ENCODE measurements around the gene SLC8A3. TPM values are rescaled to one million over a fixed set of nuclear protein-coding genes. Genes with fewer than 3 reads are reported as not detected.

The SLC8A3 gene
- total RNA-seq, 2 donors from 2014 or later = 0.49 to 0.95 TPM

GRCh38 chr14:70052990-70053389 lies 135.8 kb downstream of the SLC8A3 start:
- TF ChIP-seq CTCF (IDR thresholded peaks at IDR 0.05) = no peak
- Histone ChIP-seq H3K36me3 (no peaks in the 10 kb centered on the region), H3K27ac (no peak overlapping the region), H3K9me3 (no peaks in the 10 kb centered on the region), H3K27me3 (replicated peaks; ENCODE audit: insufficient read depth) (no peaks in the 10 kb centered on the region), H3K4me3 (no peak overlapping the region), H3K4me1 (ENCODE audit: control insufficient read depth in 1 of 2, low read depth in 2 of 2) (no peaks in the 10 kb centered on the region)
- DNase-seq (ENCODE audit: low spot score) = no peak
- ATAC-seq (ENCODE audit: insufficient number of reproducible peaks, low FRiP score, low read depth) = no peak

GRCh38 chr14:70050136-70050535 lies 138.6 kb downstream of the SLC8A3 start:
- H3K27me3 ChIP-seq (replicated peaks; ENCODE audit: insufficient read depth) = no peaks in the 10 kb centered on the region
- no peak overlapping the region for H3K27ac ChIP-seq
- DNase-seq (ENCODE audit: low spot score) (no peak), ATAC-seq (ENCODE audit: insufficient number of reproducible peaks, low FRiP score, low read depth) (no peak)
- no peaks in the 10 kb centered on the region for H3K9me3 ChIP-seq
- no peaks in the 10 kb centered on the region for H3K4me1 ChIP-seq (ENCODE audit: control insufficient read depth in 1 of 2, low read depth in 2 of 2)
- no peak overlapping the region for H3K4me3 ChIP-seq
- TF ChIP-seq CTCF (IDR thresholded peaks at IDR 0.05) = no peak
- no peaks in the 10 kb centered on the region for H3K36me3 ChIP-seq

GRCh38 chr14:70049605-70050004 lies 139.1 kb downstream of the SLC8A3 start:
- ATAC-seq (ENCODE audit: insufficient number of reproducible peaks, low FRiP score, low read depth) (no peak), DNase-seq (ENCODE audit: low spot score) (no peak)
- H3K36me3 ChIP-seq = no peaks in the 10 kb centered on the region
- H3K27ac ChIP-seq = no peak overlapping the region
- no peak overlapping the region for H3K4me3 ChIP-seq
- H3K4me1 ChIP-seq (ENCODE audit: control insufficient read depth in 1 of 2, low read depth in 2 of 2) = no peaks in the 10 kb centered on the region
- no peaks in the 10 kb centered on the region for H3K9me3 ChIP-seq
- no peak for TF ChIP-seq CTCF (IDR thresholded peaks at IDR 0.05)
- H3K27me3 ChIP-seq (replicated peaks; ENCODE audit: insufficient read depth) = no peaks in the 10 kb centered on the region

GRCh38 chr14:70048313-70048654 lies 140.5 kb downstream of the SLC8A3 start:
- DNase-seq (ENCODE audit: low spot score) (no peak), ATAC-seq (ENCODE audit: insufficient number of reproducible peaks, low FRiP score, low read depth) (no peak)
- no peak overlapping the region for H3K27ac ChIP-seq
- H3K9me3 ChIP-seq = no peaks in the 10 kb centered on the region
- no peaks in the 10 kb centered on the region for H3K36me3 ChIP-seq
- no peak for TF ChIP-seq CTCF (IDR thresholded peaks at IDR 0.05)
- no peak overlapping the region for H3K4me3 ChIP-seq
- H3K4me1 ChIP-seq (ENCODE audit: control insufficient read depth in 1 of 2, low read depth in 2 of 2) = no peaks in the 10 kb centered on the region
- no peaks in the 10 kb centered on the region for H3K27me3 ChIP-seq (replicated peaks; ENCODE audit: insufficient read depth)

GRCh38 chr14:70047598-70048312 lies 141.0 kb downstream of the SLC8A3 start:
- ATAC-seq (ENCODE audit: insufficient number of reproducible peaks, low FRiP score, low read depth) (no peak), DNase-seq (ENCODE audit: low spot score) (no peak)
- Histone ChIP-seq H3K27ac (no peak overlapping the region), H3K9me3 (no peaks in the 10 kb centered on the region), H3K4me1 (ENCODE audit: control insufficient read depth in 1 of 2, low read depth in 2 of 2) (no peaks in the 10 kb centered on the region), H3K36me3 (no peaks in the 10 kb centered on the region), H3K4me3 (no peak overlapping the region), H3K27me3 (replicated peaks; ENCODE audit: insufficient read depth) (no peaks in the 10 kb centered on the region)
- TF ChIP-seq CTCF (IDR thresholded peaks at IDR 0.05) = no peak

All from thoracic aorta (tissue), 2 donors.